ENCODE data around the gene PNO1. TPM values are rescaled to one million over a fixed set of nuclear protein-coding genes. Genes with fewer than 3 reads are reported as not detected.

PNO1 gene
- total and polyA plus RNA-seq, 2 donors (not counting 1 experiment from before 2014, with no cell fraction given), result 12.9 to 13.4 TPM

GRCh38 chr2:68203587-68203986, 45.9 kb downstream of the PNO1 start:
- H4K20me1 ChIP-seq (ENCODE audit: control insufficient read depth, extremely low read depth, insufficient read depth, low read length), result no peaks in the 10 kb centered on the region
- H3K27me3 ChIP-seq (ENCODE audit: control insufficient read depth, insufficient read depth, low read length), result no peaks in the 10 kb centered on the region
- H3K27ac ChIP-seq (ENCODE audit: insufficient read depth, low read length), result no peak overlapping the region
- H3K4me2 ChIP-seq (ENCODE audit: extremely low read depth, insufficient read depth, low read length), result peak overlapping the region; percentile 28
- H3K9me3 ChIP-seq (ENCODE audit: control insufficient read depth, insufficient read depth, low read depth, low read length), result no peaks in the 10 kb centered on the region
- no peak overlapping the region for H2AFZ ChIP-seq (ENCODE audit: low read length)
- peaks cover 79% of the 10 kb centered on the region for H3K79me2 ChIP-seq (ENCODE audit: control insufficient read depth, insufficient read depth, low read length)
- no peak for DNase-seq (ENCODE audit: low read depth in 2 of 2)
- no peaks in the 10 kb centered on the region for H3K4me1 ChIP-seq (ENCODE audit: control insufficient read depth, extremely low read depth, insufficient read depth, low read length)
- H3K36me3 ChIP-seq (ENCODE audit: control insufficient read depth, insufficient read depth, low read length), result no peaks in the 10 kb centered on the region
- no peak overlapping the region for H3K9ac ChIP-seq (ENCODE audit: insufficient read depth, low read length)
- H3K4me3 ChIP-seq (replicated peaks in 1 of 4; ENCODE audit: control extremely low read depth in 1 of 4, insufficient read depth in 1 of 4, low read depth in 3 of 4, low read length in 4 of 4), result peak overlapping the region in 1 of 4 experiments; percentile 11
- TF ChIP-seq, protein P1, sequence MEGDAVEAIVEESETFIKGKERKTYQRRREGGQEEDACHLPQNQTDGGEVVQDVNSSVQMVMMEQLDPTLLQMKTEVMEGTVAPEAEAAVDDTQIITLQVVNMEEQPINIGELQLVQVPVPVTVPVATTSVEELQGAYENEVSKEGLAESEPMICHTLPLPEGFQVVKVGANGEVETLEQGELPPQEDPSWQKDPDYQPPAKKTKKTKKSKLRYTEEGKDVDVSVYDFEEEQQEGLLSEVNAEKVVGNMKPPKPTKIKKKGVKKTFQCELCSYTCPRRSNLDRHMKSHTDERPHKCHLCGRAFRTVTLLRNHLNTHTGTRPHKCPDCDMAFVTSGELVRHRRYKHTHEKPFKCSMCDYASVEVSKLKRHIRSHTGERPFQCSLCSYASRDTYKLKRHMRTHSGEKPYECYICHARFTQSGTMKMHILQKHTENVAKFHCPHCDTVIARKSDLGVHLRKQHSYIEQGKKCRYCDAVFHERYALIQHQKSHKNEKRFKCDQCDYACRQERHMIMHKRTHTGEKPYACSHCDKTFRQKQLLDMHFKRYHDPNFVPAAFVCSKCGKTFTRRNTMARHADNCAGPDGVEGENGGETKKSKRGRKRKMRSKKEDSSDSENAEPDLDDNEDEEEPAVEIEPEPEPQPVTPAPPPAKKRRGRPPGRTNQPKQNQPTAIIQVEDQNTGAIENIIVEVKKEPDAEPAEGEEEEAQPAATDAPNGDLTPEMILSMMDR (conservative IDR thresholded peaks at IDR 0.05 in 1 of 2, IDR thresholded peaks at IDR 0.05 in 1 of 2; ENCODE audit: low read depth in 1 of 2, low read length in 2 of 2), result no peak
- no peak for TF ChIP-seq EZH2 (IDR thresholded peaks at IDR 0.05; ENCODE audit: low read length, missing control alignments)

GRCh38 chr2:68206793-68207192, 49.1 kb downstream of the PNO1 start:
- Histone ChIP-seq H3K27me3 (ENCODE audit: control insufficient read depth, insufficient read depth, low read length) (no peaks in the 10 kb centered on the region), H3K4me3 (replicated peaks in 1 of 4; ENCODE audit: control extremely low read depth in 1 of 4, insufficient read depth in 1 of 4, low read depth in 3 of 4, low read length in 4 of 4) (no peak overlapping the region), H3K9ac (ENCODE audit: insufficient read depth, low read length) (no peak overlapping the region), H2AFZ (ENCODE audit: low read length) (no peak overlapping the region), H3K4me2 (ENCODE audit: extremely low read depth, insufficient read depth, low read length) (no peak overlapping the region), H3K36me3 (ENCODE audit: control insufficient read depth, insufficient read depth, low read length) (no peaks in the 10 kb centered on the region), H3K9me3 (ENCODE audit: control insufficient read depth, insufficient read depth, low read depth, low read length) (no peaks in the 10 kb centered on the region), H3K27ac (ENCODE audit: insufficient read depth, low read length) (no peak overlapping the region), H3K79me2 (ENCODE audit: control insufficient read depth, insufficient read depth, low read length) (peaks cover 82% of the 10 kb centered on the region), H3K4me1 (ENCODE audit: control insufficient read depth, extremely low read depth, insufficient read depth, low read length) (no peaks in the 10 kb centered on the region), H4K20me1 (ENCODE audit: control insufficient read depth, extremely low read depth, insufficient read depth, low read length) (no peaks in the 10 kb centered on the region)
- no peak for DNase-seq (ENCODE audit: low read depth in 2 of 2)
- TF ChIP-seq, protein P1 (conservative IDR thresholded peaks at IDR 0.05 in 1 of 2, IDR thresholded peaks at IDR 0.05 in 1 of 2; ENCODE audit: low read depth in 1 of 2, low read length in 2 of 2), result no peak
- TF ChIP-seq EZH2 (IDR thresholded peaks at IDR 0.05; ENCODE audit: low read length, missing control alignments), result no peak

DNA sequence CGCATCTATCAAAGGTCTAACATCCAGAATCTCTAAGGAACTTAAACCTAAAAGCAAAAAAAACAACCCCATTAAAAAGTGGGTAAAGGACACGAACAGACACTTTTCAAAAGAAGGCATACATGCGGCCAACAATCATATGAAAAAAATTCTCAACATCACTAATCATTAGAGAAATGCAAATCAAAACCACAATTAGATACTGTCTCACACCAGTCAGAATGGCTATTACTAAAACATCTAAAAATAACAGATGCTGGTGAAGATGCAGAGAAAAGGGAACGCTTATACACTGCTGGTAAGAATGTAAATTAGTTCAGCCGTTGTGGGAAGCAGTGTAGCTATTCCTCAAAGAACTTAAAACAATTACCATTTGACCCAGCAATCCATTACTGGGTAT, 56.7 kb downstream of the PNO1 start:
- Histone ChIP-seq H4K20me1 (ENCODE audit: control insufficient read depth, extremely low read depth, insufficient read depth, low read length) (no peaks in the 10 kb centered on the region), H3K9ac (ENCODE audit: insufficient read depth, low read length) (no peak overlapping the region), H3K79me2 (ENCODE audit: control insufficient read depth, insufficient read depth, low read length) (peaks cover 93% of the 10 kb centered on the region), H3K4me1 (ENCODE audit: control insufficient read depth, extremely low read depth, insufficient read depth, low read length) (no peaks in the 10 kb centered on the region), H3K36me3 (ENCODE audit: control insufficient read depth, insufficient read depth, low read length) (no peaks in the 10 kb centered on the region), H3K27me3 (ENCODE audit: control insufficient read depth, insufficient read depth, low read length) (no peaks in the 10 kb centered on the region), H3K9me3 (ENCODE audit: control insufficient read depth, insufficient read depth, low read depth, low read length) (no peaks in the 10 kb centered on the region), H3K4me2 (ENCODE audit: extremely low read depth, insufficient read depth, low read length) (no peak overlapping the region), H3K4me3 (replicated peaks in 1 of 4; ENCODE audit: control extremely low read depth in 1 of 4, insufficient read depth in 1 of 4, low read depth in 3 of 4, low read length in 4 of 4) (no peak overlapping the region), H2AFZ (ENCODE audit: low read length) (no peak overlapping the region), H3K27ac (ENCODE audit: insufficient read depth, low read length) (no peak overlapping the region)
- no peak for DNase-seq (ENCODE audit: low read depth in 2 of 2)
- TF ChIP-seq, protein P1 (conservative IDR thresholded peaks at IDR 0.05 in 1 of 2, IDR thresholded peaks at IDR 0.05 in 1 of 2; ENCODE audit: low read depth in 1 of 2, low read length in 2 of 2), result no peak
- no peak for TF ChIP-seq EZH2 (IDR thresholded peaks at IDR 0.05; ENCODE audit: low read length, missing control alignments)

Measured in fibroblast of lung (primary cell).